HS-5 (cell line): ENCODE measurements around the gene CNPY3.
A peak's percentile ranks its signal among the peaks of the same experiment; 100 is the strongest.

ENCODE experiments used
- DNase-seq: peaks from one replicate; pipeline ENCODE4 v3.0.0-alpha.2; 2012; ENCODE audit warnings: low read depth

The CNPY3 gene

GRCh38 chr6:42981836-42982235, 52.6 kb downstream of the CNPY3 start:
- DNase-seq, result no peak

GRCh38 chr6:42984001-42984923, 55.0 kb downstream of the CNPY3 start, which contains the start of gene PPP2R5D:
PPP2R5D (plus strand) TSS chr6:42984570; CDS start chr6:42984678, 108 bp downstream.
- peak; percentile 96 for DNase-seq

- no peak for DNase-seq
Measured at GRCh38 chr6:42984924-42985475, 55.7 kb downstream of the CNPY3 start.

- no peak for DNase-seq
Measured at GRCh38 chr6:42987533-42988451, 58.5 kb downstream of the CNPY3 start.

- no peak for DNase-seq
Measured at GRCh38 chr6:42988486-42989020, 59.3 kb downstream of the CNPY3 start.
